ENCODE measurements around the gene EBLN2.
A peak's percentile ranks its signal among the peaks of the same experiment; 100 is the strongest.
"Not testable (repeated sequence)": the region's sequence is repeated elsewhere in the genome, so short reads cannot be mapped to it uniquely, and the experiment has no call there.

EBLN2 gene

DNA sequence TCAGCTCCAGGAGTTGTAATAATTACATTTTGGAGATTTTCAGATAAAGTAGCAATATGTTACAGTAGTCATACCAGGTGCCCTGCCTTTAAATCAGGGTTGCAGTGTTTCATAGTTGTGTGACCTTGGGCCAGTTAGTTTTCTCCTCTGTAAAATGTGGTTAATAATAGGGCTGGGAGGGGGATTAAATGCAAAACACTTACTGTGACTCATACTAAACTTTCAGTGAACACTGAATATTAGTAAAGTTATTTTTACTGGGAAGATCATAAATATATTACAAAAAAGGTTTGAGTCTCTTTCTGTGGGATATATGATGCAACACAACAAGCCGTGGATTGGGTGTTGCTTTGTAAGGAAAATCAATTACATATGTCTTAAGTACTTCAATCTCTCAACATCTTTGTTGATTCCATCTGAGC is 1.1 kb upstream of the EBLN2 start:
- no peak for DNase-seq (ENCODE audit: low read depth in 2 of 3, low spot score in 2 of 3)

DNA sequence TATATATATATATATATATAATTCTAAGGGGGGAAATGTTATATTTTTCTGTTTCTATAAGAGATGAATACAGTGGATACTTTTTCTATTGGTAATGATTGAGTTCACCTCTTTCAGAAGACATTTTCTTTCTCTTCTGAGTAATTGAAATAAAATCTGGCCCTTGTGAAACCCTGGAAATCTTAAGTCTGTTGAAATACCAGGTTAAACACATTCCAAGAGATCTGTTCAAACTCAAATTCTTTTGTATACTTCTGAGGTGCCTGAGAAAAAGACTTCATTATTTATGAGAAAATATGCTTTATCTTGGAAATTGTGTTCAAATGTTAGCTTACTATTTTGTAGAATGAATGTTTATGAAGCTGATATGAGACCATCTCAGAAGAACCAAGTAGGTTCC is 4.8 kb downstream of the EBLN2 start:
- not testable (repeated sequence) for DNase-seq (ENCODE audit: low read depth in 2 of 3, low spot score in 2 of 3)

DNA sequence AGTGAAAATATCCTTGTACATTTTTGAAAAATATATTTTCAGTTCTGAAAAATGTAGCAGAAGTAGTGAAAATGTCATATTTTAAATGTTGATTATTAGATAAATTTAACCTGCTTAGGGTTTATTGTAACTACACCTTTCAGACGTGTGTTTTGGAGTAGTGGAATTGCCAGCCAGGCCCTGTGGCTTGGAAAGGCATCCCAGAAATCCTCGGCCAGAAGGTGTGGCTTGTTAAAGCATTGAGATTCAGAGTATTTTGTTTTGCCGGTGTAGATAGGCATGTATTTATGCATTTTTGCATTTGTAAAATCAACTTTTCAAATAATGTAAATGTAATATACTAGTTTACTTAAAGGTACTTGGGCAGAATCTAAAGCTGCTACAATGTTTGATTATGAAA is 7.0 kb downstream of the EBLN2 start:
- no peak for DNase-seq (ENCODE audit: low read depth in 2 of 3, low spot score in 2 of 3)

DNA sequence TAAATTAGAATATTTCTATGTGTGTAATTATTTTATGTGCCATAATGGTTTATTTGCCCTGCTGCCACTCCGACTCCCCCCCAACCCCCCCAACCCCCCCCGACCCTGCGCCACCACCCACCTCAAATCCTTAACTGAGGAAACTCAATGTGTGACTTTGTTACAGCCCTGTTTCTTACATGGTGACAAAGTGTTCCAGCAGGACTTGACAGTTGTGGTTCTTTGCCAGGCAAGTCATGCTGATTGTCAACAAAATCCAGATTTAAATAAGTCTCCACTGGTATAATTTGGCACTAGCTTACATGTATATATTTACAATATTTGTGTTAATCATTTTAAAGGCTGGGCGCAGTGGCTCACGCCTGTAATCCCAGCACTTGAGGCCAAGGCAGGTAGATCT is 7.7 kb downstream of the EBLN2 start:
- no peak for DNase-seq (ENCODE audit: low read depth in 2 of 3, low spot score in 2 of 3)

DNA sequence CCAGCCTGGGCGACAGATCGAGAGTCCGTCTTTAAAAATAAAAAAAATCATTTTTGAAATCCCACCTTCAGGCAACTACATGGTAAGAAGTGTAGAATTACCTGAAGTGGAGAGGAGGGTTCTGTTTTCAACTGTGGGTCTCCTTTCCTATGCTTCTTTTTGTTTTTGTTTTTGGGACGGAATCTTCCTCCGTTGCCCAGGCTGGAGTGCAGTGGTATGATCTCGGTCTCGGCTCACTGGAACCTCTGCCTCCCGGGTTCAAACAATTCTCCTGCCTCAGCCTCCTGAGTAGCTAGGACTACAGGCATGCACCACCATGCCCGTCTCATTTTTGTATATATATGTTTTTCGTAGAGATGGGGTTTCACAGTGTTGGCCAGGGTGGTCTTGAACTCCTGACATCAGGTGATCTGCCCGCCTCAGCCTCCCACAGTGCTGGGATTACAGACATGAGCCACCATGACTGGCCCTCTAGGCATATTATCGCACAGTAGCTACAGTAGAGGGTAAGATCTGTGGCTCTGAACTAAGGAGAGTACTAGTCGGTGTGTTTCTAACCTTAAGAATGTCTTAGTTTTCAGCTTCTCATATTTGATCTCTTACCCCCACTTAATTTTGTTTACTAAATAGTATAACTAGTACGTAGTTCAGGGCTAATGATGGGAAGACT is 8.5 kb downstream of the EBLN2 start:
- DNase-seq (ENCODE audit: low read depth in 2 of 3, low spot score in 2 of 3) = no peak

DNA sequence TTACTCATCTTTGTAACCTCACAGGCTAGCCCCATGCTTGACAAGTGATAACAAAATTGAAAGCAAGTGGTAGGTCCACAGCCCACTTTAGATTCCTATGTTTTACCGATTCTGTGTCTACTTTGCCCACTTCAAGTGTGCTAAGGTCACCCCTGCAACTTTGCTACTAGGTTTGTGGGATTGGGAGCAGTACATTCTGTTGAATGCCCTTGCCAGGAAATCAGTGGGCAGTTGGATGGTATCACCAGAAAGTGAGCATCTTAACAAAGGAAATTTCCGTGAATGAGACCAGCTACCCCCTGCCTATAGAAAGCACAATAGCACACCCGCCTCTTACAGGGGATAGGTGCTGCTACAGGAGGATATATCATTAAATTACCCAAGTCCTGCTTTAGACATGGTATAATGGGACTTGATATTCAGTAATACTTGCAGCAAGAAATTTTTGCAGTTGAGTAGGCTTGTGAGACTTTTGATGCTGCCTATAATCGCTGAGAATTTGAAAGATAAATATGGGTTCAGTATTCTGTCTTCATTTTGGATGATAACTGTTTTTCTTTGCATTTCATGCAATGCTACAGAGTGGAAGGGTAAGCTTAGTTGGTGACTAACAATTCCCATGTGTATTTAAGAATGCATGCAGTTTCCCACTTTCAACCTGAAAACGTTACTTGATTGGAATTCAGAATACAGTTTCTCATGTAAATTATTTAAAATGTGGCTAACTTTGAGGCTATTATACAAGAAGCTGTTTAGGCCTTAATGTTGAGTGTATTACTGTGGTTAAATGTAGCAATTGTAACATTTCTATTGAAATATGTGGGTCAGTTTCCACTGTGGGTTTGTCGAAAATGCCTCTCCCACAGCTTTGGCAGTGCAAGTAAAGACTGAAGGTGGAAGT is 9.5 kb downstream of the EBLN2 start:
- no peak for DNase-seq (ENCODE audit: low read depth in 2 of 3, low spot score in 2 of 3)

DNA sequence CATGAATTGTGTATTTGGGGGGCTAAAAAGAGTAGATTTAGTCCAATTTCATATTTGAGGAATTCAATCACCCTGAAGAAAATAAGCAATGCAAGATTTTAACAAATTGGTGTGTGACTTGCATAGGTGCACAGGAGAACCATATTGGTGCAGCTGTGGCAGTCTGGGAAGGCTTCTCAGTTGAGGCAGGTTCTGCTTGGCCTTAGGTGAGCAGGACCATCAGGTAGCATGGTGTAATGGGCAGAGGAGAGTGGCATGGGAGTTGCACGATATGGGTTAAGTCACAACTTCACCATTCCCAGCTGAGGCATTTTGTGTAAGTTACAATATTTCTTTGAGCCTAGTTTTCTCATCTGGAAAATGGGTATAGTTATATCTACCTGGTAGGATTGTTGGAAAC is 10.5 kb downstream of the EBLN2 start:
- no peak for DNase-seq (ENCODE audit: low read depth in 2 of 3, low spot score in 2 of 3)

DNA sequence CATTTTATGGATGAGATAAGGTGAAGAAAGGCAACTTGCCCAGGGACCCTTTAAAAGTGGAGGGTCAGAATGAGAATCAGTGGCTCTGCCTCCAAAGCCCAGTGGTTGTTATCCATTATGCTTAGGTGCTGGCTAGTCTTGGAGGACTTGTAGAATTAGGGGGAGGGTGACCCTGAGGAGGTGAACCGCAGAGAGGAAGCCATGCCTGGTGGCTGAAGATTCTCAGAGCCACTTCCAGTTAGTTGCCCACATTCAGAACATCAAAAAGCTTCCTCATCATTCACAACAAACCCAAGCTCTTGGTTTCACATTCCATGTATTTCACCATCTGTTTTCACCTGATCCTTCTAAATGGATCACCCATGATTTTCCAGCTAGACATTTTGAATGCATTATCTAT is 11.2 kb downstream of the EBLN2 start:
- DNase-seq (ENCODE audit: low read depth in 2 of 3, low spot score in 2 of 3) = no peak

DNA sequence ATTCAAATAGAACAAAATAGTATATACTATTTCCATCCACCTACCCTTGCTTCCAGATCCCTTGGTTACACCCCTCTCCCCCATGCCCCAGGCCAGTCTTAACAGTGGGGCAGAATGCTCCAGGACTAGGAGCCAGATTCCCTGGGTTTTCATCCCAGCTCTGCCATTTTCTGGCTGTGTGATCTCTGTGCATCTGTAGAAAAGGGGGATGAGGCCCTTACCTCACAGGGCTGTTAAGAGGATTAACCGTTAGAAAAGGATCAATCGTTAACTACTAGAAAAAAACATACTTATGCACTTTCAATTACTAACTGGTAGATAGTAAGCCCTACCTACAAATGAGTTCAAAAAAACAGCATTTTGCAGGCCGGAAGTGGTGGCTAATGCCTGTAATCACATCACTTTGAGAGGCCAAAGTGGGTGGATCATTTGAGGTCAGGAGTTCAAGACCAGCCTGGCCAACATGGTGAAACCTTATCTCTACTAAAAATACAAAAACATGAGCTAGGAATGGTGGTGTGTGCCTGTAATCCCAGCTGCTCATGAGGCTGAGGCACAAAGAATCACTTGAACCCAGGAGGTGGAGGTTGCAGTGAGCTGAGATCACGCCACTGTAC is 11.7 kb downstream of the EBLN2 start:
- no peak for DNase-seq (ENCODE audit: low read depth in 2 of 3, low spot score in 2 of 3)

DNA sequence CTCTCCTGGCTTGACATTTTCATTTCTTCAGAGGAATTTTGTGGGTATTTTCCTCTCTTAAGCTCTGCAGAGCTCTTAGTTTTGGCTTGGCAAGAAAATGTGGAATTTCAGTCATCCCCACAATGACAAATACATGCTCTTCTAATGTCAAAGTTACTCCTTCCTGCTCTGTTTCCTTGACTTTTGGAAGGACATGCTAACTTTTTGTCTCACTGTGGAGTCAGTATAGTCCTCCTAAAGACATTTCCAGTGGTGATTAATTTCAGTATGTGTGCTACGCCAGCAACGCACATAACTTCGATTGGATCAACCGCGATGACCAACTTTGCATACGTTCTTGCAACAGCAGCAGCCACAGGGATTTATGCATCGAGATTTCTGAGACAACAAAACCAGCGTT is 13.3 kb downstream of the EBLN2 start:
- no peak for DNase-seq (ENCODE audit: low read depth in 2 of 3, low spot score in 2 of 3)

DNA sequence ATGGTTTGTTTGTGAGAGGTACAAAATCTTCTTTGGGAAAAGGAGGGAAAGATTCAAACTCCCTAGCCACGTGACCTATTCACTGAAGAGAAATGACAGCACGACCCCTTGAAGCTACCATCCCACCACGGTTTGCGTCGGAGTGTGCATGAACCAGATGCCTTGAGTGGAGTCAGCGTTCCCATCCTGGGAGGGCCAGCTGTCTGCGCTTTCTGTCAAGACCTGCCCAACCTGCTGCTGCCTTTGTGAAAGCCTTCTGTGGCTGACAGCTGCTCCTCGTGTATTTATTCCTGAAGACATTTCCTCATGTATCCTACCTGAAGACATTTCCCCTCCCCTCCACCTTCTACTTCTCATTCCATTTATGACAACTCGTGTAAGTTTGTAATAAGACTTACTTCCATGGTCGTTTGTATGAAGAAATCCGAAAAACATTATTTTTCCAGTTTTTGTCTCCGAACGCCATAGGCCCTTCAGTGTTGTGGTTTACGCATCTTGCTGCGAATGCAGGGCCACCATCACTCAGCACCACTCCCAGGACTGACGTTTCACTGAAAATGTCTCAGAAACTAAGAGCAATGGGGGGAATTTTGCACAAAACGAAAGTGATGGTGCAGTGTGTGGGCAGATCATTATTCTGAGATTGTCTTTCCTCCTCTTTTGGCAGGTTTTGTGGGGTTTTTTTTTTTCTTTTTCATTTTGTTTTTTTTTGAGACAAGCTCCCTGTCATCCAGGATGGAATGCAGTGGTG is 18.9 kb downstream of the EBLN2 start:
- no peak for DNase-seq (ENCODE audit: low read depth in 2 of 3, low spot score in 2 of 3)

DNA sequence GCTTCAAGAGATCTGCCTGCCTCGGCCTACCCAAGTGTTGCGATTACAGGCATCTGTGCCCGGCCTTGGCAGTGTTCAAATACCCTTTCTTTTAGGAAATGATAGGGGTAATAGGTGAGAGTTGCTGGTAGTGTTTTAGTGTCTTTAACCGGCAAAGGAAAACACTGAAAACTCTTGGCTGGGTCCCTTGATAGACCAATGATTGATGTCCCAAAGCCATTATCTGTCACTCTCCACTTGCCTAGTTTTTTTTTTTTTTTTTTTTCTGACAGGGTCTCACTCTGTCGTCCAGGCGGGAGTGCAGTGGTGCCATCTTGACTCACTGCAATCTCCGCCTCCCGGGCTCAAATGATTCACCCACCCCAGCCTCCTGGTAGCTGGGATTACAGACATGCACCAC is 19.7 kb downstream of the EBLN2 start:
- no peak for DNase-seq (ENCODE audit: low read depth in 2 of 3, low spot score in 2 of 3)

DNA sequence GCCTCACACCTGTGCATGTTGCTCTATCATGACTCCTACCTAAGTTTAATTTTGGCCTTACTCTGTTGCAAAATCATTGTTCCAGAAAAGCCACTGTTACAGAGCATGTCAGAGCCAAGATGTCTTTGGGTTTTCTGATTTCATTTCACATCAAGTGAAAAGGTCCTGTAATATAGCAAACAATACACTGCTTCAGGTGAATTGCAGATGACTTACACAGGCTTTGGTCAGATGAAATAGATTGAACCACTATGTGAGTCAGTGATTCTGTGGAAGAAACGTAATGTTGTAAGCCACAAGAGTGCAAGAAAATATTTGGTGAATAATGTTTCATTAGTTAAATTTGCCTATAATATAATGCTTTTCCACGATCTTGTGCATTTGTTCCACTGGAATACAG is 22.7 kb downstream of the EBLN2 start:
- DNase-seq (ENCODE audit: low read depth in 2 of 3, low spot score in 2 of 3) = no peak

DNA sequence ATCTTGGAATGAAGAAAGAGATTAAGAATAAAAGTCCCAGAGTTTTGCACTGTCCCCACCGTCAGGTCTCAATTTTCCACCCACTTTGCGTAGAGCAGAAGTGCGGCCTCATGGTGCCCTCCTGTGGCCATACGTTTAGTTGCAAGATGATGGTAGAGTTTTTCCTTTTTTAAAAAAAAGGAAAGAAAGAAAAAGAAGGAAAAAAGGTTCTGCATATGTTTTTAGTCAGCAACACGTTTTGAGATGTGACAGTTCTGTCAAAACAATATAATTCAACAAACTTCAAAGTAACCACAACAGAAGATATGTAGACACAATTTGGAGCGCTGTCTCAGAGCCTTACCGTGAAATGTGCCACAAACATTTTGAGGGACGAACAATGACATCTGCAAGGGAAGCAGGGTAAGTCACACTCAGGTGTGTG is 24.6 kb downstream of the EBLN2 start:
- peak in 1 of 3 experiments; percentile 14 for DNase-seq (ENCODE audit: low read depth in 2 of 3, low spot score in 2 of 3)

DNA sequence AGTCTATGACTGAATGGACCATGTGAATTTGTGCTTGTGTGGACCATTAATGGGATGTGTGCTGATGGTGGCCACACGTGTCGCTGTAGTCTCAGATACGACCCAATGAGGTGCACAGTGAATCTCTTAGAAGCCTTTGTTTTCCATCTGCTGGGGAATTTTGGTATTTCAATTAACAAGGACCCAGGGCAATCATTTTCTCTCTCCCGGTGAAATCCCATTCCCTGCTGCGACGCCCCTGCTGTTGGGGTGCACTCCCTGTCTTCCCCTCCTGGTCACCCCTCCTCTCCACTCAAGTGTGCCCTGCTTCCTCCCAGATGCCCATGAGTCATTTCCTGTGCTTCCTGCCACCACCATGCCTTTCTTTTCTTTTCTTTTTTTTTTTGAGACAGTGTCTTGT is 32.7 kb downstream of the EBLN2 start:
- DNase-seq (ENCODE audit: low read depth in 2 of 3, low spot score in 2 of 3) = no peak

DNA sequence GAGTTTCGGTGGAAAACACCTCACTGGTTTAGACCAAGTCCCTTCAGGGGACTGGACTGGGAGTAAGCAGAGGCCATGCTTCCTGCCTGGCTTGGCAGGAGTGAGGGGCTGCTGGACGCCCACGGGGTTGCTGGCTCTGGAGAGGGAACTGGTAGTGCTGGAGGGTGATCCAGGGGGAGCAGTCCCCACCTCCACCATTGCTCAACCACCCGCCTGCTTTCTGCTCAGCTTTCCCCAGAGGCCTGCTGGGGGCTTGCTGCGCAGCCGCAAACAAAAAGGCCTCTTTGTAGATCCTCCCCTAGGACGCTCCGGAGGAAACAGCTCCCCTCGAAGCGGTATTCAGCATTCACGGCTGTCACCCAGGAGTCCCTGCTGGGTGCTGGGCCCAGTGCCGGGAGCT is 33.5 kb downstream of the EBLN2 start:
- DNase-seq (ENCODE audit: low read depth in 2 of 3, low spot score in 2 of 3) = no peak

DNA sequence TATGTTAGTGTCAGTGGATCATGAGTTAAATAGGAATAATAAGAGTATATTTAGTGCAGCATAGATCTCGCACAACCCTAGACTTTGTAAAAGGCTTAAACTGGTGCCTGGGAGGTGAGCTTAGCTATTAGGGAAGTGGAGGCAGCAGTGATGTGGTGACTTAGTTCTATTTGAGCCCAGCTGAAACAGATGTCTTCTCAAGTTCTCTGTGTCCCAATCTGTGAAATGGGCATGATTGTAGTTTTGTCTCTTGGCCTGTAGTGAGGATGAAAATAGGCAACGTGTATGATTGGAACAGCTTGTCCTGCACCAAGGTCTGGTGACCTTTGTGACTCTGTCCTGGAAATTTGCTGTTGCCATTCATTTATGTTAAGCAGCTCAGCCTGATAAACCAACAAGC is 34.7 kb downstream of the EBLN2 start:
- no peak for DNase-seq (ENCODE audit: low read depth in 2 of 3, low spot score in 2 of 3)

DNA sequence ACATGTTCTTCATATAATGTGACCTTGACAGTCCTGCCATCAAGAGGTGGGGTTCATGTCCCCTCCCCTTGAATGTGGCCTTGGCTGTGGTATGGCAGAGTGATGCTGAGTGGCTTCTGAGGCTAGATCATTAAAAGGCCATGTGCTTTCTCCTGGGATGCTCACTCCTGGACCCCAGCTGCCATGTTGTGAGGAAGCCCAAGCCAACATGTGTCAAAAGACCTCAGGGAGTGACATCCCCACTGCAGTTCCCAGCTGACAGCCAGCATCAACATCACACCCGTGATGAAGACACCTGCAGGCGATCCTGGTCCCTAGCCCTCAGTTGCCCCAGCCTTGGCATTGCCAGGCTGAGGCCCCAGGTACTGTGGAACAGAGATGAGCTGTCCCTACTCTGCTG is 36.6 kb downstream of the EBLN2 start:
- DNase-seq (ENCODE audit: low read depth in 2 of 3, low spot score in 2 of 3) = no peak

DNA sequence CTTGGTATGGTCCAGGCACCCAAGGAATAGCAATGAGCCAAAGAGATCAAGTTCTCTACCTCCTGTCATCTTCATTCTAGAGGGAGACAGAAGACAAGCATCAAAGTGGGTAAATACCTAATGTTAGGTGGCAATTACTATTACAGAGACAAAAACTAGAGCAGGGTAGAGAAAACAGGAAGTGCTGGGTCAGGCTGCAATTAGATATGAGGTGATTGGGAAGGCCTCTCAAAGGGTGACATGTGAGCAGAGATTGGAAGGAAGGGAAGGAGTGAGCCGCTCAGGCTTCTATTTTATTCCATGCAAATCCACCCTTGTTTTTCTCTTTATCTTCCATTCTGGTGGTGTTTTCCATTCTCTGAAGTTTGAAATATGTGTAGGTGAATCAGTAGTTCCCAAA is 37.4 kb downstream of the EBLN2 start:
- DNase-seq (ENCODE audit: low read depth in 2 of 3, low spot score in 2 of 3) = no peak

DNA sequence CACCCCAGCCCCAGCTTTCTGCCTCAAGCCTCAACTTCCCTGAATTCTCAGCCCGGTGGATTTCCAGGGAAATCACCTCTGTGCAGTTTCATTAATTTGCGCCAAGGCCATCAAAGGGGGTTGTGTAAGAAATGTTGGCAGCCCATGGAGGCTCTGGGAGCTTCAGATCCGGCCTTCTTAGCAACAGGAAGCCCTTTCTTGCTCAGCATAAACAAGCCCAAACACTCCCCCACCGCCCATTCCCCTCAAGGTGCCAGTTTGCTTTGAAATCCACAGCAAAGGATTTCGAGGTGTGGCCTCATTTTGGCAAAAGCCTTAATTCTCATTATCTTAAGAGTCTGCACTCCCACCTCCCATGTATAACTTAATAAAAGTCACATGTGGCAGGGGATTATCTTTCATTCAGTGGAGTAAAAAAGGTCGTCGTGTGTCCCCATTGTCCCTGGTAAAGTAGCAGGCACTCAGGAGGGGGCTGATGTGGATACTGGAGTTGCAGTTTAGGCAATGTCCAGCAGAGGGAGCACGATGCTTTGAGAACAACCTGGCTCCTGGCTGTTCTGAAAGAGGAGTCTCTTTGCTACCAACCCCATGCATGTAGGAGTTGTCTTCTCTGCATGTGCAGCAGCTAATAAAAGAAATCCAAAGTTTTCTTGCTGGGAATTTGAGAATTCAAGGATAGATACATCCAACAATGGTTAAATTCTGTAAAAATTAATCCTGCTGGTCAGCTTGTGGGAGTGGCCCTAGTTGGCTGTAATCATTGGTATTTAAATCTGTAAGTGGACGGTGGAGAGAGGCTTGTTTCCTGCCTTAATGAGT is 39.5 kb downstream of the EBLN2 start:
- peak; percentile 34 to 79 (median 45) for DNase-seq (ENCODE audit: low read depth in 2 of 3, low spot score in 2 of 3)

DNA sequence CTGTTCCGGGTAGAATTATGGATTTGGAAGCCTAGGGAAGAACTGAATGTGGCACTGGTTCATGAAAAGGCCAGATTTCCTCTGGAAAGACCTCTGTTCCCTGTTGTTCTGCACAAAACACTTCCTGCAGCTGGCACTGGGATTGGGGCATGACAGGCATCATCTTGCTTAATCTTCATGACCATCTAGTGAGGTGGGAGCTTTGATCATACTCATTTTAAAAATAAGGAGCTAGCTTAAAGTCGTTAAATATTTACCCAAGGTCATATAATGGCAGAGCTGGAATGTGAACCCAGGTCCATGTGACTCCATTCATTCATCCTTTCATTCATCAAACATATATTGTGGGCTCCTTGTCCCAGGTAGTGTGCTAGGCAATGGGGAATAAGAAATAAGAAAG is 40.4 kb downstream of the EBLN2 start:
- no peak for DNase-seq (ENCODE audit: low read depth in 2 of 3, low spot score in 2 of 3)
